ENCODE measurements around the gene ANKS1B. TPM values are rescaled to one million over a fixed set of nuclear protein-coding genes. Genes with fewer than 3 reads are reported as not detected.

ANKS1B gene
- total RNA-seq, 3 donors from 2014 or later (not counting 1 experiment from before 2014, with no cell fraction given) = not detected

- Histone ChIP-seq H3K36me3 (ENCODE audit: control insufficient read depth, insufficient read depth, low read length) (no peaks in the 10 kb centered on the region), H3K4me3 (ENCODE audit: low read length) (no peak overlapping the region), H3K27ac (ENCODE audit: low read length) (no peak overlapping the region), H3K27me3 (ENCODE audit: control insufficient read depth, insufficient read depth, low read length) (peaks cover 2% of the 10 kb centered on the region), H3K4me1 (ENCODE audit: control insufficient read depth, insufficient read depth, low read length) (no peaks in the 10 kb centered on the region), H3K9me3 (ENCODE audit: control insufficient read depth, insufficient read depth, low read length) (peaks cover 2% of the 10 kb centered on the region)
- H3K9me3 Mint-ChIP-seq = no peaks in the 10 kb centered on the region
- no peak overlapping the region for H3K4me3 Mint-ChIP-seq
- no peaks in the 10 kb centered on the region for H3K4me1 Mint-ChIP-seq
- intact Hi-C loops (cut with micrococcal nuclease) = no loop called here
- ATAC-seq = no peak
- no peaks in the 10 kb centered on the region for H3K36me3 Mint-ChIP-seq
- H3K27me3 Mint-ChIP-seq (ENCODE audit: low read depth in 2 of 2) = no peaks in the 10 kb centered on the region
- H3K27ac Mint-ChIP-seq = no peak overlapping the region
- no peak for DNase-seq
- 86% methylated on average over 5 of the region's 6 CpGs for WGBS (ENCODE audit: insufficient coverage)
- no peak for TF ChIP-seq CTCF (IDR thresholded peaks at IDR 0.05)
Observed at GRCh38 chr12:98908866-98909265, 1075.9 kb downstream of the ANKS1B start.

- no peak for DNase-seq
- intact Hi-C loops (cut with micrococcal nuclease) = no loop called here
- no peak overlapping the region for H3K4me3 Mint-ChIP-seq
- Histone ChIP-seq H3K27ac (ENCODE audit: low read length) (no peak overlapping the region), H3K4me3 (ENCODE audit: low read length) (no peak overlapping the region), H3K36me3 (ENCODE audit: control insufficient read depth, insufficient read depth, low read length) (no peaks in the 10 kb centered on the region), H3K27me3 (ENCODE audit: control insufficient read depth, insufficient read depth, low read length) (no peaks in the 10 kb centered on the region), H3K4me1 (ENCODE audit: control insufficient read depth, insufficient read depth, low read length) (no peaks in the 10 kb centered on the region), H3K9me3 (ENCODE audit: control insufficient read depth, insufficient read depth, low read length) (peaks cover 2% of the 10 kb centered on the region)
- TF ChIP-seq CTCF (IDR thresholded peaks at IDR 0.05) = no peak
- H3K4me1 Mint-ChIP-seq = no peaks in the 10 kb centered on the region
- no peaks in the 10 kb centered on the region for H3K36me3 Mint-ChIP-seq
- peaks cover 0 to 3% of the 10 kb centered on the region in 2 donors for H3K9me3 Mint-ChIP-seq
- peaks cover 0 to 3% of the 10 kb centered on the region in 2 donors for H3K27me3 Mint-ChIP-seq (ENCODE audit: low read depth in 2 of 2)
- H3K27ac Mint-ChIP-seq = no peak overlapping the region
- no peak for ATAC-seq
Observed at GRCh38 chr12:98903875-98904274, 1080.9 kb downstream of the ANKS1B start.

DNA sequence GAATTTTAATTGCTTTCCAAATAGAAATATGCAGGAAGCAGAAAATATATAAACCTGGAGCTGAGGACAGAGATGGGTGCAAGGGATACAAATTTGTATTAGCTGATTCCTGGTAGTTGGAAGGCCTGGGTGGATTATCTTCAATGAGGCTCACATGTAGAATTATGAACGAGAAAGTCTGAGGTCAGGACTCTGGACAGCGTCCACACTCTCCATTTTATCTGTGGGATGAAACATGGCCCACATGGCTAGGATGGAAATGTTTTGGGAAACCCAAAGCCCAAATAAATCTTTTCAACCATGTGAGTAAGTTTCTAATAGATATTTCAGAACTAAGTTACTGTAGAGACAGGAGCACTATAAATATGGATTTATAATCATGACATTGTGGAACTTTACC, 1083.5 kb downstream of the ANKS1B start:
- no peak overlapping the region for H3K4me3 ChIP-seq (ENCODE audit: low read length)
- 31% methylated on average over 2 of the region's 2 CpGs for WGBS (ENCODE audit: insufficient coverage)
- Mint-ChIP-seq H3K27me3 (ENCODE audit: low read depth in 2 of 2) (peaks cover 16 to 18% of the 10 kb centered on the region in 2 donors), H3K9me3 (peaks cover 0 to 3% of the 10 kb centered on the region in 2 donors), H3K36me3 (no peaks in the 10 kb centered on the region), H3K4me3 (no peak overlapping the region), H3K4me1 (no peaks in the 10 kb centered on the region), H3K27ac (no peak overlapping the region)
- no peak for TF ChIP-seq CTCF (IDR thresholded peaks at IDR 0.05)
- DNase-seq = no peak
- H3K27me3 ChIP-seq (ENCODE audit: control insufficient read depth, insufficient read depth, low read length) = no peaks in the 10 kb centered on the region
- no peaks in the 10 kb centered on the region for H3K4me1 ChIP-seq (ENCODE audit: control insufficient read depth, insufficient read depth, low read length)
- H3K27ac ChIP-seq (ENCODE audit: low read length) = no peak overlapping the region
- intact Hi-C loops (cut with micrococcal nuclease) = no loop called here
- ATAC-seq = no peak
- peaks cover 2% of the 10 kb centered on the region for H3K9me3 ChIP-seq (ENCODE audit: control insufficient read depth, insufficient read depth, low read length)
- H3K36me3 ChIP-seq (ENCODE audit: control insufficient read depth, insufficient read depth, low read length) = no peaks in the 10 kb centered on the region

- ATAC-seq (no peak), DNase-seq (no peak)
- no peak for TF ChIP-seq CTCF (IDR thresholded peaks at IDR 0.05)
- peaks cover 0 to 3% of the 10 kb centered on the region in 2 donors for H3K9me3 Mint-ChIP-seq
- intact Hi-C loops (cut with micrococcal nuclease) = no loop called here
- WGBS (ENCODE audit: insufficient coverage) = 0% methylated on average over 2 of the region's 3 CpGs
- Histone ChIP-seq H3K36me3 (ENCODE audit: control insufficient read depth, insufficient read depth, low read length) (no peaks in the 10 kb centered on the region), H3K4me3 (ENCODE audit: low read length) (no peak overlapping the region), H3K27ac (ENCODE audit: low read length) (no peak overlapping the region), H3K4me1 (ENCODE audit: control insufficient read depth, insufficient read depth, low read length) (no peaks in the 10 kb centered on the region), H3K9me3 (ENCODE audit: control insufficient read depth, insufficient read depth, low read length) (no peaks in the 10 kb centered on the region), H3K27me3 (ENCODE audit: control insufficient read depth, insufficient read depth, low read length) (peaks cover 9% of the 10 kb centered on the region)
- no peak overlapping the region for H3K27ac Mint-ChIP-seq
- no peaks in the 10 kb centered on the region for H3K4me1 Mint-ChIP-seq
- H3K4me3 Mint-ChIP-seq = no peak overlapping the region
- no peaks in the 10 kb centered on the region for H3K36me3 Mint-ChIP-seq
- peaks cover 41 to 46% of the 10 kb centered on the region in 2 donors for H3K27me3 Mint-ChIP-seq (ENCODE audit: low read depth in 2 of 2)
Observed at GRCh38 chr12:98896938-98897337, 1087.8 kb downstream of the ANKS1B start.

Data from natural killer cell (primary cell).